Progenitor cell of endocrine pancreas (in vitro differentiated cells): Measurements from ENCODE around the gene NAALAD2. TPM values are rescaled to one million over a fixed set of nuclear protein-coding genes. Genes with fewer than 3 reads are reported as not detected.

Source experiments
- DNase-seq: peaks from one replicate; pipeline ENCODE4 v3.0.0; 2021; ENCODE audit warnings: low spot score; ENCODE audit not compliant: unreplicated experiment
- H3K27ac Mint-ChIP-seq: 2 replicates; pipeline ENCODE4 v1.8.0; 2021; ENCODE audit warnings: mild to moderate bottlenecking, moderate library complexity, mixed read lengths
- H3K27me3 Mint-ChIP-seq: 2 replicates; pipeline ENCODE4 v1.8.0; 2021; ENCODE audit warnings: mixed read lengths
- H3K36me3 Mint-ChIP-seq: 2 replicates; pipeline ENCODE4 v1.8.0; 2022; ENCODE audit warnings: mixed read lengths; ENCODE audit not compliant: insufficient read depth
- H3K4me1 Mint-ChIP-seq: 2 replicates; pipeline ENCODE4 v1.8.0; 2021; ENCODE audit warnings: low read depth, mixed read lengths
- H3K4me3 Mint-ChIP-seq: 2 replicates; pipeline ENCODE4 v1.8.0; 2021; ENCODE audit warnings: low read depth, mild to moderate bottlenecking, moderate library complexity, mixed read lengths
- H3K9me3 Mint-ChIP-seq: 2 replicates; pipeline ENCODE4 v1.8.0; 2021; ENCODE audit warnings: low read depth, mixed read lengths
- CTCF ChIP-seq: fragments of 200-600 bp; sonication (generic); IDR thresholded peaks from one replicate; pipeline ENCODE4 v1.5.0; 2021; ENCODE audit warnings: antibody characterized with exemption, mild to moderate bottlenecking; ENCODE audit not compliant: unreplicated experiment
- total RNA-seq: library from RNA; stranded (reverse); gene quantifications from 2 replicates; pipeline ENCODE4 v1.2.1, GENCODE V29; 2021

The NAALAD2 gene
- total RNA-seq, 1 donor from 2014 or later = 5.5 TPM

GRCh38 chr11:90213322-90213721 lies 78.9 kb downstream of the NAALAD2 start:
- DNase-seq = no peak
- H3K27me3 Mint-ChIP-seq = no peaks in the 10 kb centered on the region
- H3K4me3 Mint-ChIP-seq = no peak overlapping the region
- no peaks in the 10 kb centered on the region for H3K4me1 Mint-ChIP-seq
- no peak overlapping the region for H3K27ac Mint-ChIP-seq
- peaks cover 15% of the 10 kb centered on the region for H3K36me3 Mint-ChIP-seq
- no peaks in the 10 kb centered on the region for H3K9me3 Mint-ChIP-seq
- no peak for TF ChIP-seq CTCF

GRCh38 chr11:90216611-90217010 lies 82.1 kb downstream of the NAALAD2 start:
- Mint-ChIP-seq H3K4me3 (no peak overlapping the region), H3K27me3 (no peaks in the 10 kb centered on the region), H3K36me3 (peaks cover 11% of the 10 kb centered on the region), H3K4me1 (peaks cover 13% of the 10 kb centered on the region), H3K9me3 (peaks cover 6% of the 10 kb centered on the region), H3K27ac (no peak overlapping the region)
- no peak for TF ChIP-seq CTCF
- no peak for DNase-seq

- Mint-ChIP-seq H3K27me3 (no peaks in the 10 kb centered on the region), H3K4me3 (no peak overlapping the region), H3K4me1 (peaks cover 19% of the 10 kb centered on the region), H3K27ac (no peak overlapping the region), H3K36me3 (peaks cover 11% of the 10 kb centered on the region), H3K9me3 (peaks cover 6% of the 10 kb centered on the region)
- no peak for TF ChIP-seq CTCF
- no peak for DNase-seq
Observed at GRCh38 chr11:90218606-90219005, 84.1 kb downstream of the NAALAD2 start.

- Mint-ChIP-seq H3K4me3 (no peak overlapping the region), H3K36me3 (peaks cover 8% of the 10 kb centered on the region), H3K9me3 (peaks cover 6% of the 10 kb centered on the region), H3K27me3 (no peaks in the 10 kb centered on the region), H3K4me1 (peaks cover 22% of the 10 kb centered on the region), H3K27ac (no peak overlapping the region)
- DNase-seq = no peak
- no peak for TF ChIP-seq CTCF
Observed at GRCh38 chr11:90219438-90219837, 85.0 kb downstream of the NAALAD2 start.

- H3K4me3 Mint-ChIP-seq = peak overlapping the region; percentile 49
Observed at GRCh38 chr11:90220391-90220790, 85.9 kb downstream of the NAALAD2 start.

More at GRCh38 chr11:90220391-90220790, 85.9 kb downstream of the NAALAD2 start:
- Mint-ChIP-seq H3K36me3 (peaks cover 8% of the 10 kb centered on the region), H3K27ac (peak overlapping the region; percentile 25), H3K27me3 (no peaks in the 10 kb centered on the region), H3K4me1 (peaks cover 22% of the 10 kb centered on the region), H3K9me3 (peaks cover 6% of the 10 kb centered on the region)
- DNase-seq = no peak
- TF ChIP-seq CTCF = no peak
